Activated naive CD4-positive, alpha-beta T cell treated with Interleukin-2 at 50 U/mL for 16 hours (primary cell): ENCODE results near the gene DAB1.

ENCODE experiments used
- DNase-seq: peaks from one replicate; pipeline ENCODE4 v3.0.0-alpha.2; 2020

The DAB1 gene

GRCh38 chr1:56965916-56966697 lies 457.8 kb downstream of the DAB1 start, which contains the start of gene C8B:
Gene C8B (minus strand): TSS chr1:56966015. CDS start chr1:56965948, 67 bp downstream.
- DNase-seq: no peak

DNA sequence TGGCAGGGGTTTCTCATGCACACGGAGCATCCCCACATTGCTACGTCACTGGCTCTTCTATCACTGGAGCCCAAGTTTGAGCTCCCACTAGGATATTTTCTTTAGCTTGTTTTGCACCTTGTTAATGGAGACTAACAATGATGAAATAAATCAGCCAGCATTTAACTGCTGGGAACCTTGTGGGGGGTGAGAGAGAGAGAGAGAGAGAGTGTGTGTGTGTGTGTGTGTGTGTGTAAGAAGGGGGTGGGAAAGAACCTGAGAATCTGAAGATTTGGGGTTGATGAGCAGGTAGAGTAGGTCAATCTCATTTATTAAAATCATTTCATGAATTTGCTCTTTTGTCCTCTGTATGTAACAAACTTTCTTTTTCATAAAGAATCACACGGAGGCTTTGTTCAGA lies 458.7 kb downstream of the DAB1 start:
- DNase-seq: no peak

- no peak for DNase-seq
Measured at GRCh38 chr1:56964349-56965017, 459.4 kb downstream of the DAB1 start.

- DNase-seq: no peak
Measured at GRCh38 chr1:56963667-56964066, 460.2 kb downstream of the DAB1 start.

GRCh38 chr1:56961426-56961825 lies 462.4 kb downstream of the DAB1 start:
- DNase-seq: no peak

- no peak for DNase-seq
Measured at GRCh38 chr1:56958526-56958925, 465.3 kb downstream of the DAB1 start.

- DNase-seq: no peak
Measured at GRCh38 chr1:56957931-56958330, 465.9 kb downstream of the DAB1 start.

DNA sequence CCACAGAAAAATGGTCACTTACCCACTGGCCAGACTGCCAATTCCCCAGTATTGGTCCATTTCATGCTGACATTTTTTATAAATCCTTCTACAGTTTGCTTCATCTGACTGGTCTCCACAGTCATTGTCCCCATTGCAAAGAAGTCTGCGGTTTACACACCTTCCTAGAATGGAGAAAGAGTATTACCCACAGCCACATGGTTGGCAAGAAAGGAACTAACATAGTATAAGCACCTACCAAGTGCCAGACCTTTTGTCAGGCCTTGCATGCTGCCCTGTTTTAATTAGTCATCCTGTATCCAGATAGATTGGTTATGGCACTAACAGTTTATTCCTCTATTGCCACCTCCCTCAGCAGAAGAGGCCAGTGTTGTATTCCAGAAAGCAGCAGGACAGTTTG lies 469.2 kb downstream of the DAB1 start:
- no peak for DNase-seq

GRCh38 chr1:56953386-56953785 lies 470.5 kb downstream of the DAB1 start:
- no peak for DNase-seq

DNA sequence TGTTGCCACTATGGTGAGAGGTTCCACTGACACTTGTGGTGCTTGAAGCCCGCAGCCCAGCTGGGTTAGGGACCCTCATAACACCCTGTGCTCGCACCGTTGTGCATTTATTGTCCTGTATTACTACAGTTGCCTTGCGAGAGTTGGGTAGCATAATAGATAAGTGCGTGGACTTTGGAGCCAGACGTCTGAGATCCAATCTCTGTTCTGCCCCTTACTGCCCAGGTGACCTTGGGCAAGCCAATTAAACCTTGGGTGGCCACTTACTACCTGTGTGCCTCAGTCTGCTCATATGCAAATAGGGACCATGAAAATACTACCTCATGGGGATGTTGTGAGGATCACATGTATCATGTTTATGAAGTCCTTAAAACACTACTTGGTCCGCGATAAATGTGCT lies 471.4 kb downstream of the DAB1 start:
- no peak for DNase-seq

DNA sequence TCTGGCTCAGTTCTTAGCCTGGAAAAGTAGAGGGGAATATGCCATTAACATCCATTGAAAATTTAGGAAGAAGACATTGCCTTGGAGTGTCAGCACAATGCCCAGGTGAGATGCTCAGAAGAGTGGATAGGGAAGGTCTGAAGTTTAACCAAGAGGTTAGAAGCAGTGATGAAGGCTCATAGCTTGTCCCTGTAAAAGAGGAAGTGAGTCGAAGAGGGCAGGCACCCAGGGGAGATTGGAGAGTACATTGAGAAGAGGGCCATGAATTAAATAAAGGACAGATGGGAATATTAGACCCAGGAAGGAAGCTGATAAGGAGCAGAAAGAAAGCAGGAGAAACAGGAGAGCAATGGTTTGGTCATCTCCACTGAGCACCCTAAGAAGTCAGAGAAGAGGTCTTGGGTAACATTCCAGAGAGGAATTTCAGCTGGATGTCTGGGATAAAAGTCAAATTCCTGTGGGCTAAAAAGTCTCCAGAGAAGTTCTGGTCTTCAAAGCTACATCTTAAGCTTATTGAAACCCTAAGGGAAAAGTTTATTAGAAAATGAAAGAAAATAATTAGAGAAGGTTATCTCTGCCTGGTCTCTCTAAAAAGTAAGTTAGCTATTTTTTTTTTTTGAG lies 475.3 kb downstream of the DAB1 start:
- DNase-seq: no peak
